ENCODE data around the gene PKN2. TPM values are rescaled to one million over a fixed set of nuclear protein-coding genes. Genes with fewer than 3 reads are reported as not detected.

The PKN2 gene
- total RNA-seq, 1 donor from 2014 or later: 51.4 TPM

GRCh38 chr1:88800382-88801051, 116.4 kb downstream of the PKN2 start:
- Histone ChIP-seq H3K27ac (no peak overlapping the region), H3K36me3 (peaks cover 43% of the 10 kb centered on the region), H3K9me3 (no peaks in the 10 kb centered on the region), H3K4me1 (no peaks in the 10 kb centered on the region), H3K4me3 (no peak overlapping the region), H3K27me3 (ENCODE audit: low read depth) (no peaks in the 10 kb centered on the region)
- TF ChIP-seq CTCF (IDR thresholded peaks at IDR 0.05): peak; percentile 70
- DNase-seq (no peak), ATAC-seq (peak; percentile 79 to 82)
- intact Hi-C loops (cut with DNase I): no loop called here

- intact Hi-C loops (cut with DNase I): no loop called here
- Histone ChIP-seq H3K4me3 (no peak overlapping the region), H3K36me3 (peaks cover 44% of the 10 kb centered on the region)
These were observed 117.6 kb downstream of the PKN2 start for GRCh38 chr1:88801575-88802208.

GRCh38 chr1:88802404-88802803, 118.3 kb downstream of the PKN2 start:
- H3K9me3 ChIP-seq: no peaks in the 10 kb centered on the region
- intact Hi-C loops (cut with DNase I): no loop called here
- H3K36me3 ChIP-seq: peaks cover 45% of the 10 kb centered on the region
- DNase-seq (no peak), ATAC-seq (no peak)
- H3K27me3 ChIP-seq (ENCODE audit: low read depth): no peaks in the 10 kb centered on the region
- no peak for TF ChIP-seq CTCF (IDR thresholded peaks at IDR 0.05)
- H3K27ac ChIP-seq: peak overlapping the region; percentile 46
- no peak overlapping the region for H3K4me3 ChIP-seq
- H3K4me1 ChIP-seq: no peaks in the 10 kb centered on the region

More at GRCh38 chr1:88801575-88802208, 117.6 kb downstream of the PKN2 start:
- TF ChIP-seq CTCF (IDR thresholded peaks at IDR 0.05): no peak
- Histone ChIP-seq H3K4me1 (no peaks in the 10 kb centered on the region), H3K9me3 (no peaks in the 10 kb centered on the region), H3K27me3 (ENCODE audit: low read depth) (no peaks in the 10 kb centered on the region), H3K27ac (peak overlapping the region; percentile 46)
- DNase-seq: no peak
- no peak for ATAC-seq

GRCh38 chr1:88802950-88803349, 118.9 kb downstream of the PKN2 start:
- Histone ChIP-seq H3K27ac (no peak overlapping the region), H3K4me3 (no peak overlapping the region), H3K36me3 (peaks cover 50% of the 10 kb centered on the region), H3K4me1 (no peaks in the 10 kb centered on the region), H3K27me3 (ENCODE audit: low read depth) (no peaks in the 10 kb centered on the region), H3K9me3 (no peaks in the 10 kb centered on the region)
- DNase-seq (no peak), ATAC-seq (no peak)
- no peak for TF ChIP-seq CTCF (IDR thresholded peaks at IDR 0.05)
- intact Hi-C loops (cut with DNase I): no loop called here

GRCh38 chr1:88803444-88803843, 119.4 kb downstream of the PKN2 start:
- Histone ChIP-seq H3K27ac (no peak overlapping the region), H3K27me3 (ENCODE audit: low read depth) (no peaks in the 10 kb centered on the region), H3K36me3 (peaks cover 55% of the 10 kb centered on the region), H3K4me1 (no peaks in the 10 kb centered on the region), H3K4me3 (no peak overlapping the region), H3K9me3 (no peaks in the 10 kb centered on the region)
- DNase-seq (no peak), ATAC-seq (no peak)
- intact Hi-C loops (cut with DNase I): no loop called here
- no peak for TF ChIP-seq CTCF (IDR thresholded peaks at IDR 0.05)
